Activated CD8-positive, alpha-beta memory T cell treated with anti-CD3 and anti-CD28 coated beads for 36 hours (primary cell): ENCODE measurements around the gene NLRP8. TPM values are rescaled to one million over a fixed set of nuclear protein-coding genes. Genes with fewer than 3 reads are reported as not detected.
"Not testable (repeated sequence)": the region's sequence is repeated elsewhere in the genome, so short reads cannot be mapped to it uniquely, and the experiment has no call there.

Source experiments
- CTCF ChIA-PET: fragments of 350-600 bp; sonication (Branson Sonifier 250); formaldehyde crosslinking; loops from one replicate; lab custom pipeline; 2021; ENCODE audit warnings: antibody characterized with exemption; lab: Charles Lee
- POLR2A ChIA-PET: fragments of 350-600 bp; sonication (Branson Sonifier 250); formaldehyde crosslinking; loops from one replicate; lab custom pipeline; 2021; ENCODE audit warnings: antibody characterized with exemption; lab: Charles Lee
- total RNA-seq, 2 experiments: library from RNA; stranded (reverse); gene quantifications; one replicate each; pipeline ENCODE4 v1.2.3, GENCODE V29; 2021

NLRP8 gene
- total RNA-seq, 2 experiments from 2014 or later: not detected

- CTCF ChIA-PET: no interaction called here
- POLR2A ChIA-PET: no interaction called here
These were observed 12.5 kb downstream of the NLRP8 start for GRCh38 chr19:55959996-55960675.

- POLR2A ChIA-PET: no interaction called here
- CTCF ChIA-PET: no interaction called here
These were observed 14.6 kb downstream of the NLRP8 start for GRCh38 chr19:55962186-55962585.

GRCh38 chr19:55973982-55974381, 26.4 kb downstream of the NLRP8 start:
- POLR2A ChIA-PET: no interaction called here

GRCh38 chr19:55980415-55980814, 32.8 kb downstream of the NLRP8 start:
- POLR2A ChIA-PET: no interaction called here
- CTCF ChIA-PET: no interaction called here

More at GRCh38 chr19:55973982-55974381, 26.4 kb downstream of the NLRP8 start:
- CTCF ChIA-PET: no interaction called here

- CTCF ChIA-PET: interaction anchor here (0.8 kb wide), 1 partner anchor 31 kb away, joined by 3 read pairs; no protein-coding TSS in a partner anchor
These were observed 37.6 kb downstream of the NLRP8 start for GRCh38 chr19:55985254-55985653.

GRCh38 chr19:55986487-55986886, 38.9 kb downstream of the NLRP8 start, which contains the start of gene NLRP5:
NLRP5 (plus strand) TSS chr19:55986775.
- ChIA-PET CTCF (no interaction called here), POLR2A (no interaction called here)

More at GRCh38 chr19:55985254-55985653, 37.6 kb downstream of the NLRP8 start:
- POLR2A ChIA-PET: no interaction called here

GRCh38 chr19:55990831-55991230, 43.2 kb downstream of the NLRP8 start:
- ChIA-PET CTCF (no interaction called here), POLR2A (no interaction called here)

DNA sequence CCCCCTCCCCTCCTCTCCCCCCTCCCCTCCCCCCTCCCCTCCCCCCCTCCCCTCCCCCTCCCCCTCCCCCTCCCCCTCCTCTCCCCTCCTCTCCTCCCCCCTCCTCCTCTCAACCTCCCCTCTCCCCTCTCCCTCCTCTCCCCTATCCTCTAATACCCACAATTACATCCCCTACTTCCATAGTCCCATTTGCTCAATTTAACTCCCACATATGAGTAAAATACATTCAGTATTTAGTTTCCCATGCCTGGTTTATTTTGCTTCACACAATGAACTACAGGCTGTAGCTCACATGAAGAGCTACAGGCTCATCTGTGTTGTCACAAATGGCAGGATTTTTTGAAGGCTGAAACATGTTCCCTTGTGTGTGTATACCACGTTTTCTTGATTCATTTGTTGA, 45.9 kb downstream of the NLRP8 start:
- CTCF ChIA-PET: no interaction called here
- POLR2A ChIA-PET: no interaction called here

- ChIA-PET POLR2A (no interaction called here), CTCF (no interaction called here)
These were observed 67.1 kb downstream of the NLRP8 start for GRCh38 chr19:56014765-56015164.

DNA sequence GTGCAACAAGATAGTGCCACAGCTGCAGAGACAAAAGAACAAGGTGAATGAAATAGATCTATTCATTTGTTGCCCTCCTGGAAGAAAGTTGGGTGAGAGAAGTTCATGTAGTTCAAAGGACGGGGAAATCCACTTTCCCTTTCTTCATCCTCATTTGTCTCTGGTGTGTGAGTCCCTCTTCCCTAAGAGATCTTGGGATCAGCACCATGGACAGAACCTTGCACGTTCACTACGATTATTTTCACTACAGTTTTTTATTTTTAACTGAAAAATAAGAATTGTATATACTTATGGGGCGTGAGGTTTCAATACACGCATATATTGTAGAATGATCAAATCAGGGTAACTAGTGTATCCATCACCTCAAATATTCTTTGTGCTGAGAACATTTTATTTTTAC, 68.1 kb downstream of the NLRP8 start:
- ChIA-PET CTCF (interaction anchor here (1.0 kb wide), 1 partner anchor 30 kb away, joined by 3 read pairs; no protein-coding TSS in a partner anchor), POLR2A (no interaction called here)

DNA sequence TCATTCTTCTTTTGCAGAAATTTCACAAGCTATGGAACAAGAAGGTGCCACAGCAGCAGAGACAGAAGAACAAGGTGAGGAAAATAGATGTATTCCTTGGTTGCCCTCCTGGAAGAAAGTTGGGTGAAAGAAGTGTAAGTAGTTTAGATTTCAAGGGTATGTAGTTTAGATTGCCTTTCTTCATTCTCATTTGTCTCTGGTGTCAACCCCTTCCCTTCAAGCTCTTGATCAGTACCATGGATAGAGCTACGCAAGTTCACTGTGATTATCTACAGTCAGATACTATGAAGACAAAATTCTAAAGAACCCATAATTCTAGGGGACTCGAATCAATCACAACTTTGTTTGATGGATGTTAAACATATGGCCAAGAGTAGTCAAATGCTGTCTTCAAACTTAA, 71.7 kb downstream of the NLRP8 start:
- POLR2A ChIA-PET: not testable (repeated sequence)

DNA sequence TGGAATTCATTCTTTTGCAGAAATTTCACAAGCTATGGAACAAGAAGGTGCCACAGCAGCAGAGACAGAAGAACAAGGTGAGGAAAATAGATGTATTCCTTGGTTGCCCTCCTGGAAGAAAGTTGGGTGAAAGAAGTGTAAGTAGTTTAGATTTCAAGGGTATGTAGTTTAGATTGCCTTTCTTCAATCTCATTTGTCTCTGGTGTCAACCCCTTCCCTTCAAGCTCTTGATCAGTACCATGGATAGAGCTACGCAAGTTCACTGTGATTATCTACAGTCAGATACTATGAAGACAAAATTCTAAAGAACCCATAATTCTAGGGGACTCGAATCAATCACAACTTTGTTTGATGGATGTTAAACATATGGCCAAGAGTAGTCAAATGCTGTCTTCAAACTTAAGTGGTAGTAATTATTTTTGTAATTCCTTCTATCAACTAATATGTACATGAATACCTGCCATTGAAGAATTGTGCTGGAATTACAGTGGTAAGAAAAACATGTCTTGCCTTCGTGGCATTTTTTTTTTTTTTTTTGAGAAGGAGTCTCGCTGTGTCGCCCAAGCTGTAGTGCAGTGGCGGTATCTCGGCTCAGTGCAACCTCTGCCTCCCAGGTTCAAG, 72.8 kb downstream of the NLRP8 start:
- CTCF ChIA-PET, POLR2A ChIA-PET: not testable (repeated sequence)

More for the DNA sequence above, 71.7 kb downstream of the NLRP8 start:
- CTCF ChIA-PET: not testable (repeated sequence)

DNA sequence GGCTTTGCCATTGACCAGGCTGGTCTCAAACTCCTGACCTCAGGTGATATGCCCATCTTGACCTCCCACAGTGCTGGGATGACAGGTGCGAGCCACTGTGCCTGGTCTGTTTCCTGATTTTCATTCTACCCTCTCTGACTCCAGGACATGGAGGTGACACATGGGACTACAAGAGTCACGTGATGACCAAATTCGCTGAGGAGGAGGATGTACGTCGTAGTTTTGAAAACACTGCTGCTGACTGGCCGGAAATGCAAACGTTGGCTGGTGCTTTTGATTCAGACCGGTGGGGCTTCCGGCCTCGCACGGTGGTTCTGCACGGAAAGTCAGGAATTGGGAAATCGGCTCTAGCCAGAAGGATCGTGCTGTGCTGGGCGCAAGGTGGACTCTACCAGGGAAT, 79.1 kb downstream of the NLRP8 start:
- CTCF ChIA-PET: no interaction called here
- POLR2A ChIA-PET: no interaction called here

Other genes starting within 250 kb of the NLRP8 start
- not detected for gene NLRP9, start 209.4 kb upstream of the NLRP8 start, total RNA-seq
- gene RFPL4A, start 188.7 kb upstream of the NLRP8 start, total RNA-seq: not detected
- not detected for gene RFPL4AL1, start 178.7 kb upstream of the NLRP8 start, total RNA-seq
- gene NLRP11, start 115.8 kb upstream of the NLRP8 start, total RNA-seq: under 1 TPM in 1 of 2 experiments, not detected in 1; 0.06 TPM
- gene NLRP4, start 111.3 kb upstream of the NLRP8 start, total RNA-seq: not detected
- not detected for gene NLRP13, start 15.5 kb upstream of the NLRP8 start, total RNA-seq
- gene NLRP5, start 38.9 kb downstream of the NLRP8 start, total RNA-seq: not detected
- gene ZNF787, start 173.5 kb downstream of the NLRP8 start, total RNA-seq: 10 to 100 TPM; 30.9 to 33.4 TPM
- 10 to 100 TPM; 28.9 to 29.3 TPM for gene ZNF444, start 193.5 kb downstream of the NLRP8 start, total RNA-seq
- gene GALP, start 228.2 kb downstream of the NLRP8 start, total RNA-seq: not detected
- not detected for gene ZSCAN5B, start 250.0 kb downstream of the NLRP8 start, total RNA-seq